HepG2 (cell line): Measurements from ENCODE around the gene MTHFSD. TPM values are rescaled to one million over a fixed set of nuclear protein-coding genes. Genes with fewer than 3 reads are reported as not detected.

Experiments used
- ATAC-seq: fragments of 200-7000 bp; cut with Tn5 transposase; 3 replicates; pipeline ENCODE4 v1.9.1; 2020; ENCODE audit warnings: mild to moderate bottlenecking, moderate library complexity
- BruUV-seq: library from RNA; stranded (reverse); fragments of 400-500 nt; replicated peaks from 2 replicates; lab custom pipeline; 2021; lab: Mats Ljungman, UMichigan
- CTCF ChIA-PET: fragments of 300-600 bp; formaldehyde crosslinking; extraction: SDS; loops from one replicate; lab custom pipeline; 2021; ENCODE audit warnings: low total read pairs, inconsistent platforms, low intra/inter-chr PET ratio; lab: Yijun Ruan, JAX
- POLR2A ChIA-PET: fragments of 350-600 bp; sonication (Branson Sonifier 250); formaldehyde crosslinking; loops from one replicate; lab custom pipeline; 2020; ENCODE audit warnings: antibody characterized with exemption, inconsistent platforms; lab: Yijun Ruan, JAX
- DNase-seq: peaks from one replicate; pipeline ENCODE4 v3.0.0-alpha.2; 2015; ENCODE audit warnings: low spot score
- FAIRE-seq: peaks from 3 replicates; lab custom pipeline; 2011; peaks lifted over from hg19 to GRCh38; lab: Jason Lieb, UNC
- H2AFZ ChIP-seq: one replicate; pipeline ENCODE4 v1.6.1; 2011; ENCODE audit warnings: low read length, inconsistent platforms
- H3K27ac ChIP-seq: fragments of 300-600 bp; 3 replicates; pipeline ENCODE4 v1.8.0; 2011; ENCODE audit warnings: mixed run types, mild to moderate bottlenecking, mixed read lengths, low read length, inconsistent platforms; ENCODE audit not compliant: insufficient read depth; ENCODE audit errors: extremely low read length
- H3K27me3 ChIP-seq, 2 experiments: fragments of 200-600 bp in 1 of 2; 2 replicates in 1 of 2; 3 replicates in 1 of 2; pipeline versions ENCODE4 v1.6.0 to v1.8.0; 2011; ENCODE audit warnings: low read length in 2 of 2, mild to moderate bottlenecking in 2 of 2, moderate library complexity in 2 of 2, inconsistent platforms in 1 of 2; ENCODE audit not compliant: insufficient read depth in 2 of 2, control insufficient read depth in 1 of 2
- H3K36me3 ChIP-seq, 2 experiments: fragments of 200-600 bp in 1 of 2; replicated peaks in 1 of 2; 2 replicates in 1 of 2; 3 replicates in 1 of 2; pipeline versions ENCODE4 v1.5.1 to v1.8.0; 2011; ENCODE audit warnings: low read length in 2 of 2, inconsistent platforms in 1 of 2; ENCODE audit not compliant: insufficient read depth in 2 of 2, control insufficient read depth in 1 of 2
- H3K4me1 ChIP-seq: 2 replicates; pipeline ENCODE4 v1.5.1; 2012; ENCODE audit warnings: low read length, inconsistent platforms; ENCODE audit not compliant: insufficient read depth
- H3K4me2 ChIP-seq: 2 replicates; pipeline ENCODE4 v1.6.0; 2011; ENCODE audit warnings: low read depth, low read length, inconsistent platforms
- H3K4me3 ChIP-seq, 3 experiments: fragments of 200-600 bp in 1 of 3; sonication (generic), shearing (Covaris generic) in 1 of 3; replicated peaks in 1 of 3; 2 replicates each; pipeline ENCODE4 v1.5.1; 2011 to 2016; ENCODE audit warnings: low read length in 3 of 3, inconsistent platforms in 2 of 3, low read depth in 2 of 3, mild to moderate bottlenecking in 2 of 3, control low read depth in 1 of 3, mixed read lengths in 1 of 3; ENCODE audit not compliant: insufficient read depth in 1 of 3
- H3K79me2 ChIP-seq: one replicate; pipeline ENCODE4 v1.6.1; 2011; ENCODE audit warnings: low read length, inconsistent platforms; ENCODE audit not compliant: insufficient read depth
- H3K9ac ChIP-seq: 2 replicates; pipeline ENCODE4 v1.6.0; 2011; ENCODE audit warnings: mild to moderate bottlenecking, low read depth, low read length, inconsistent platforms; ENCODE audit not compliant: insufficient read depth
- H3K9me3 ChIP-seq: 2 replicates; pipeline ENCODE4 v1.5.1; 2012; ENCODE audit warnings: mild to moderate bottlenecking, low read length
- H4K20me1 ChIP-seq: 2 replicates; pipeline ENCODE4 v1.6.0; 2011; ENCODE audit warnings: inconsistent platforms, mild to moderate bottlenecking, low read length, moderate library complexity; ENCODE audit not compliant: insufficient read depth
- ARNT ChIP-seq: fragments of 450-650 bp; IDR thresholded peaks from 2 replicates; pipeline ENCODE4 v1.6.1; 2017
- ATF6 ChIP-seq: sonication (generic); formaldehyde crosslinking; conservative IDR thresholded peaks from 2 replicates; pipeline ENCODE4 v1.4.0; 2020; ENCODE audit warnings: missing genetic modification reagents
- EZH2 ChIP-seq: conservative IDR thresholded peaks from 2 replicates; pipeline ENCODE4 v1.6.1; 2012; ENCODE audit warnings: mild to moderate bottlenecking, low read depth, low read length, moderate library complexity
- FLYWCH1 ChIP-seq: sonication (generic); formaldehyde crosslinking; IDR thresholded peaks from 2 replicates; pipeline ENCODE4 v1.8.1; 2023; ENCODE audit warnings: mild to moderate bottlenecking, missing genetic modification reagents
- MTA3 ChIP-seq: sonication (generic); formaldehyde crosslinking; IDR thresholded peaks from 2 replicates; pipeline ENCODE4 v1.4.0; 2020; ENCODE audit warnings: missing genetic modification reagents
- REXO4 ChIP-seq: sonication (generic); formaldehyde crosslinking; IDR thresholded peaks from 2 replicates; pipeline ENCODE4 v1.8.0; 2022; ENCODE audit warnings: missing genetic modification reagents, mild to moderate bottlenecking, borderline replicate concordance
- SRSF1 ChIP-seq: fragments of 200-400 bp; formaldehyde crosslinking; optimal IDR thresholded peaks from 2 replicates; pipeline ENCODE3; 2017; ENCODE audit warnings: mild to moderate bottlenecking, low read depth, low read length, moderate library complexity
- STAT5B ChIP-seq: sonication (generic); formaldehyde crosslinking; IDR thresholded peaks from 2 replicates; pipeline ENCODE4 v1.4.0; 2020; ENCODE audit warnings: missing genetic modification reagents
- ZNF44 ChIP-seq: sonication (generic); formaldehyde crosslinking; IDR thresholded peaks from 2 replicates; pipeline ENCODE4 v1.5.1; 2020; ENCODE audit warnings: mild to moderate bottlenecking, missing genetic modification reagents
- ZNF549 ChIP-seq: sonication (generic); formaldehyde crosslinking; IDR thresholded peaks from 2 replicates; pipeline ENCODE4 v1.5.0; 2020; ENCODE audit warnings: missing genetic modification reagents
- ZNF740 ChIP-seq: sonication (generic); formaldehyde crosslinking; IDR thresholded peaks from 2 replicates; pipeline ENCODE4 v1.4.0; 2020; ENCODE audit warnings: missing genetic modification reagents
- ZNF816 ChIP-seq: sonication (generic); formaldehyde crosslinking; IDR thresholded peaks from 2 replicates; pipeline ENCODE4 v1.8.0; 2022; ENCODE audit warnings: missing genetic modification reagents, mild to moderate bottlenecking, borderline replicate concordance
- WGBS: methylation state at CpG from one replicate; pipeline ENCODE4 v1.1.6; 2017; ENCODE audit warnings: low lambda C conversion rate; 5-methylcytosine and 5-hydroxymethylcytosine counted together
- in situ Hi-C: cut with HindIII; loops from 2 replicates; pipeline ENCODE4 v1.10.0; 2017; ENCODE audit warnings: low pct_unique_long_range_greater_than_20kb; ENCODE audit not compliant: extremely low pct_ligation_motif_present
- intact Hi-C: fragments of 100-400 bp; cut with micrococcal nuclease; formaldehyde crosslinking; loops from one replicate; pipeline ENCODE4 v1.10.0; 2022; ENCODE audit not compliant: unreplicated experiment
- polyA plus RNA-seq, 8 experiments: library from polyadenylated mRNA; depleted of rRNA in 3 of 8; stranded (reverse) in 7 of 8; unstranded in 1 of 8; fragments of >200 nt; fragmentation: Illumina TruSeq in 4 of 8; extraction: Trizol in 4 of 8; gene quantifications; 2 replicates each; pipeline versions ENCODE4 v1.2.1 to v1.2.3, GENCODE V29; 2011 to 2016; ENCODE audit warnings: low read depth in 4 of 8, missing spikeins in 1 of 8, mixed read lengths in 1 of 8; ENCODE audit not compliant: insufficient read depth in 1 of 8
- total RNA-seq, 5 experiments: library from RNA; depleted of rRNA; stranded (reverse); fragments of >200 nt; fragmentation: Illumina TruSeq; extraction: Trizol; gene quantifications; 2 replicates each; pipeline ENCODE4 v1.2.3, GENCODE V29; 2016; ENCODE audit warnings: low read depth in 1 of 5

MTHFSD gene
- total and polyA plus RNA-seq, 2 of the 13 experiments (the other 11 are each of a cell fraction or from before 2014, with no cell fraction given) = 14.2 to 16.3 TPM

GRCh38 chr16:86513471-86514277, 41.4 kb downstream of the MTHFSD start:
- intact Hi-C loops = no loop called here
- POLR2A ChIA-PET = no interaction called here

GRCh38 chr16:86512860-86513470, 42.1 kb downstream of the MTHFSD start:
- TF ChIP-seq ZNF816 (CRISPR knock-in tag) (no peak), EZH2 (no peak), ZNF740 (CRISPR knock-in tag) (no peak), ATF6 (CRISPR knock-in tag) (no peak), REXO4 (CRISPR knock-in tag) (no peak), STAT5B (CRISPR knock-in tag) (no peak)
- FAIRE-seq (no peak), ATAC-seq (no peak), DNase-seq (no peak)
- H3K27me3 ChIP-seq = peaks cover 26 to 88% of the 10 kb centered on the region in 2 experiments
- H3K4me3 ChIP-seq = no peak overlapping the region
- H3K4me1 ChIP-seq = peaks cover 3% of the 10 kb centered on the region
- POLR2A ChIA-PET = no interaction called here
- no peaks in the 10 kb centered on the region for H3K36me3 ChIP-seq
- H3K79me2 ChIP-seq = no peaks in the 10 kb centered on the region
- WGBS = 15% methylated on average over 27 of the region's 29 CpGs
- CTCF ChIA-PET = no interaction called here
- no peak overlapping the region for H2AFZ ChIP-seq
- no peaks in the 10 kb centered on the region for H3K9me3 ChIP-seq
- H4K20me1 ChIP-seq = no peaks in the 10 kb centered on the region; the same call in 1 of the 2 replicates
- no peak overlapping the region for H3K9ac ChIP-seq
- BruUV-seq = no TSS peak
- no peak overlapping the region for H3K27ac ChIP-seq
- intact Hi-C loops = no loop called here
- in situ Hi-C loops = loop anchor here (10.0 to 25.0 kb wide), 2 partner anchors 468 to 701 kb away; no protein-coding TSS in a partner anchor
- H3K4me2 ChIP-seq = no peak overlapping the region

More at GRCh38 chr16:86513471-86514277, 41.4 kb downstream of the MTHFSD start:
- FAIRE-seq (no peak), DNase-seq (no peak), ATAC-seq (no peak)
- Histone ChIP-seq H3K36me3 (no peaks in the 10 kb centered on the region), H3K9ac (no peak overlapping the region), H3K4me3 (no peak overlapping the region), H3K4me1 (peaks cover 9% of the 10 kb centered on the region), H3K9me3 (no peaks in the 10 kb centered on the region), H3K27ac (no peak overlapping the region), H3K79me2 (no peaks in the 10 kb centered on the region), H3K4me2 (no peak overlapping the region), H2AFZ (no peak overlapping the region), H3K27me3 (peaks cover 27 to 88% of the 10 kb centered on the region in 2 experiments), H4K20me1 (no peaks in the 10 kb centered on the region; the same call in 1 of the 2 replicates)
- no peak for TF ChIP-seq ZNF549 (CRISPR knock-in tag)
- TF ChIP-seq FLYWCH1 (CRISPR knock-in tag) = no peak
- TF ChIP-seq ZNF44 (CRISPR knock-in tag) = no peak
- TF ChIP-seq EZH2 = peak; percentile 48; the same call in 1 of the 2 replicates
- TF ChIP-seq ARNT = no peak
- no peak for TF ChIP-seq MTA3 (CRISPR knock-in tag)
- no peak for TF ChIP-seq SRSF1
- in situ Hi-C loops = loop anchor here (10.0 to 25.0 kb wide), 2 partner anchors 469 to 701 kb away; no protein-coding TSS in a partner anchor
- BruUV-seq = no TSS peak
- WGBS = 30% methylated on average over 35 of the region's 35 CpGs
- CTCF ChIA-PET = interaction anchor here (0.6 kb wide), 1 partner anchor 441 kb away, joined by 3 read pairs; no protein-coding TSS in a partner anchor
